ENCODE data around the gene TTC39B. TPM values are rescaled to one million over a fixed set of nuclear protein-coding genes. Genes with fewer than 3 reads are reported as not detected.

The TTC39B gene
- total RNA-seq, 1 experiment from 2014 or later: 8.0 TPM

DNA sequence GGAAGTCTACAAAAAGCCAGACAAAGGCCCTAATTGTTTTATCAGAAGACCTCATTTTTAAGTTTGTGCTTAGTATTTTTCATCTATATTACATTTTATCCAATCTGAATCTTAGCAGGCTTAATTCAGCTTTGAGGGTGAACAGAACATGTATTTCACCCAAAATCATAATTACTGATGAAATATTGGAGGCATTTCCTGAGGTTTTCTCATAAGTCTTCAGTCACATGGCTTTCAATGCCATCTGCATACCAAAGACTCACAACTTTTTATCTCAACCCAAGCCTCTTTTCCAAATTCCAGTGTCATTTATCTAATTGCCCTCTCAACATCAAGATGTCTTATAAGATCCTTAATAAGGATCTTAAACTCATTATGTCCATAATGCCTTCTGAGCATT, 150.8 kb downstream of the TTC39B start:
- in situ Hi-C loops (cut with HindIII; ENCODE audit: low pct_unique_long_range_greater_than_20kb, low sequenced_read_pairs): no loop called here
- no peak for DNase-seq (ENCODE audit: low read depth)

DNA sequence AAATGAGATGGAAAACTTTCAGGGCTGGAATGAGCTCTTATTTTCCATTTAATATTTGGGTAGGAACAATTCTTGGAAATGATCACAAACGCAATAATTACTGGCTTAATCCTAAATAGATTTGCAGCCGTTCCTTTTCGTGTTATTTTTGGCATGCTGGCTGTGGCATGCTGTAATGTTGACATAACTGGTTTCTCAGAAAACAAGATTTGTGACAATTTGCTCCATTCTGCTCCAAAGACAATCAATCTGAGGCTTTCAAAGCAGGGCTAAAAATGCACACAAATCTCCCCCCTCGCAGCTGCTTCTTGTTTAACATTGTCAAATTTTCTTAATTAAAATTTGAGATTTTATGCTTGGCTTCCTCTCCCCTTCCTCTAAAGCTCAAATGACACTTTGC, 151.2 kb downstream of the TTC39B start:
- no peak for DNase-seq (ENCODE audit: low read depth)
- in situ Hi-C loops (cut with HindIII; ENCODE audit: low pct_unique_long_range_greater_than_20kb, low sequenced_read_pairs): no loop called here

DNA sequence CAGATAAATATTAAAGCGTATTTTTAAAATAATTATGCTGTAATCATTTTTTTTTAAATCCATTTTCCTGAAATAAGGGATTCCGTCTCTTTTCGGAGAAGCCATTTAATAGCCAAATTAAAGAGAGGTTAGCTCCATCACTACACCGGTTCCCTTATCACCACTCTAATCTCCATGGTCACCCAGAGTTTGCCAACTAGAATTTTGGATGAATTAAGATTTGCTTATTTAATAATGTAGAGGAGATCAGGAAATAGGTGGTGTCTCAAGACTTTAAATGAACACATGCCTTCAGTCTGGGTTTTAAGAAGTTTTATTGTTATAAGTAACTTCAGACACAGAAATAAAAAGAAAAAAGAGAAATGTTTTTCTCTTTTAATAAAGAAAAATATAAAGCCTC, 151.7 kb downstream of the TTC39B start:
- no peak for DNase-seq (ENCODE audit: low read depth)
- in situ Hi-C loops (cut with HindIII; ENCODE audit: low pct_unique_long_range_greater_than_20kb, low sequenced_read_pairs): no loop called here

DNA sequence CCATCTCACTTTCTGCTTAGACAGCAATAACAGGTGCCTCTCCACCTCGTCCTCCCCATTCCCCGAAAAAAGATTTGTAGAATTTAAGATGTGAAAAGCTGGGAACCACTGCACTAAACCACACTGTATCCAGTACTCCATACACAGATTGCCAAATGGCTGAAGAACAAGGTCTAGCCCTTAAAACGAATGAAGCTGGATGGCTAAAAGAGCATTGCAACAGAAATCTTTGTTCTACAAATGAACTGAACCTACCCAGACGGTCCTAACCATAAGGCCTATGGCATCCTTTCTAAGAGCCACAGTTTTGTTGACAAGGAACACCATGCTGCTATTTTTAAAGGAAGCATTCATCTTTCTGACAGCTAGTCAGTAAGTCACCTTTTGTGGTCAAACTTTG, 152.3 kb downstream of the TTC39B start:
- in situ Hi-C loops (cut with HindIII; ENCODE audit: low pct_unique_long_range_greater_than_20kb, low sequenced_read_pairs): no loop called here

DNA sequence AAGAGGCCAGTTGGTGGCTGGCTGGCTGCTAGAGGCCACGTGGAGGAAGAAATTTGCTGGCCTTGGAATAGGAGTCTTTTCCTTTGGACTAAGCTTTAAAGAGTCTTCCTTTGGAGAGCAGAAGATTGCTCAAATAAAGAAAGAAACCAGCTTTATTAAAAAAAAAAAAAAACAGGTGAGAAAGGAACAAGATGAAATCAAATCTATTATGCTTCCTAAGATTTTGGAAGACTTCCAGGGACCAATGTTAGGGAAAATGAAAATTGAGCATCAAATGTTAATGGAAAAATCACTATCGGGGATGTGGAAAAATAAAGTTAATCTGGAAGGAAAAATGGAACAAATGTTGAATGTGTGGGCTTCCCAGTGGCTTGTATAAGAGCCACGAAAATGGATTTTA, 153.1 kb downstream of the TTC39B start:
- DNase-seq (ENCODE audit: low read depth): no peak
- in situ Hi-C loops (cut with HindIII; ENCODE audit: low pct_unique_long_range_greater_than_20kb, low sequenced_read_pairs): no loop called here

More for the DNA sequence above, 152.3 kb downstream of the TTC39B start:
- no peak for DNase-seq (ENCODE audit: low read depth)

DNA sequence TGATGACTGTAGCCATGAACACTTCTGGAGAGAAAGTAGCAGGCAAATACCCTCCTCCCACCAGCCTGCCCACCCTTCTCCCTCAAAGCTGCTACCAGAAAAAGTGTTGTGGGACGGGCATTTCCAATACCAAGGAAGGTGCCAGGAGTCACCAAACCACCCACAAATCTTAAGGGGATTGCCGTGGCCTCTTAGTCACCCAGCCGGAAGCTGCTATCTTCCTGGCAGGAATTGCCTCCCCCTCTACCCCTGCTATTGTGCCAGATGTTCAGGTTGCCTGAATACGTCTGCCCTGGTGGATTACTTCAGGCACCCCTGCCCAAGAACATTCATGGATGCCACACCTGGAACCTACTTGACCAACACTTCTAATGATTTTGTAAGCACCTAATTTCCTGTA, 156.1 kb downstream of the TTC39B start:
- DNase-seq (ENCODE audit: low read depth): no peak
- in situ Hi-C loops (cut with HindIII; ENCODE audit: low pct_unique_long_range_greater_than_20kb, low sequenced_read_pairs): no loop called here

DNA sequence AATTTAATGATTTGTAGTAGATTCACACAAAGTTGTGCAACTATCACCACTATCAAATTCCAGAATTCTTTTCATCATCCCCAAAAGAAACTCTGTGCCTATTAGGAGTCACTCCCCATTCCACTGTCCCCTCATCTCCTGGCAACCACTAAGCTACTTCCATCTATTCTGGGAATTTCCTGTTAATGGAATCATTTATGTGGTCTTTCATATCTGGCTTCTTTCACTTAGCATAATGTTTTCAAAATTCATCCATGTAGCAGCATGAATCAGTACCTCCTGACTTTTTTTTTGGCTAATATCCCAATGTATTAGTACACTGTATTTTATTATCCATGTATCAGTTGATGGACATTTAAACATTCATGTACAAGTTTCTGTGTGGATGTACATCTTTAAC, 157.6 kb downstream of the TTC39B start:
- in situ Hi-C loops (cut with HindIII; ENCODE audit: low pct_unique_long_range_greater_than_20kb, low sequenced_read_pairs): no loop called here
- DNase-seq (ENCODE audit: low read depth): no peak

DNA sequence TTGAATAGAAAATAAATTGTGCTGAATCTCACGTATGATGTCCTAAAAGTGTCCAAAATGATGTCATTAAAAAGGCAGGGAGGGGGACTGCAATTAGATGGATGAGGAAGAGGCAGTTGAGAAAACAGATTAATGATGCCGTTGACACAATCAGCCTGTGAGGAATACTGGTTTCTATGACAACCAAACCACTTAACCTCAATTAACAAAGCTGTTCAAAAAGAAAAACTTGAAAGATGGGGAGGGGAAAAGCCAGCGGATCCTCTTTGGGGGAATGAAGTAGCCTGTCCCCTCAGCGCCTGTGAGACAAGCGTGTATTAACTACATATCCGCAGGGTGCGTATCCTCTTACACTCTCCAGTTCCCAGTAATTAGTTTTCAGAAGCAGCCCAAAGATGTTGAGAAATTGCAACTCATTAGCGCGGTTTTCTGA, 160.7 kb downstream of the TTC39B start:
- DNase-seq (ENCODE audit: low read depth): no peak
- in situ Hi-C loops (cut with HindIII; ENCODE audit: low pct_unique_long_range_greater_than_20kb, low sequenced_read_pairs): no loop called here

DNA sequence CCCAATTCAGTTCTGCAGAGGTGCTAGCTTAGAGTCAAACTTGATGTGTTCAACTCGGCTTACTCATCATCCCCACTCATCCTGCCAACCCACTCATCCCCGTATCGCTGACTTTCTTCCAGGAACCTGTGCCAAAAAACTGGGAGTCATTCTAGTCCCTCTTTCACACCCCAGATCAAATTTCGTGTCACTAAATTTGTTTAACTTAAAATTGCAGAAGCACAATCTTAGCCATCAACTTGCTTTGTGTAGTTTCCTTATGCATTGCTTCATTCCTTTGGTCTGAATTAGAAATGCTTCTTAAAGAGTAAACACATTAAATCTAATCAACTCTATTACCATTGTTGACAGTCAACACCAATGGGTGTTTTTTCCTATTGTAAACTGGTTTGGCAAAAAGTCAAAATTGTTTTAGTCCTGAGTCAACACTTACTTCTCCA, 162.4 kb downstream of the TTC39B start:
- in situ Hi-C loops (cut with HindIII; ENCODE audit: low pct_unique_long_range_greater_than_20kb, low sequenced_read_pairs): no loop called here

DNA sequence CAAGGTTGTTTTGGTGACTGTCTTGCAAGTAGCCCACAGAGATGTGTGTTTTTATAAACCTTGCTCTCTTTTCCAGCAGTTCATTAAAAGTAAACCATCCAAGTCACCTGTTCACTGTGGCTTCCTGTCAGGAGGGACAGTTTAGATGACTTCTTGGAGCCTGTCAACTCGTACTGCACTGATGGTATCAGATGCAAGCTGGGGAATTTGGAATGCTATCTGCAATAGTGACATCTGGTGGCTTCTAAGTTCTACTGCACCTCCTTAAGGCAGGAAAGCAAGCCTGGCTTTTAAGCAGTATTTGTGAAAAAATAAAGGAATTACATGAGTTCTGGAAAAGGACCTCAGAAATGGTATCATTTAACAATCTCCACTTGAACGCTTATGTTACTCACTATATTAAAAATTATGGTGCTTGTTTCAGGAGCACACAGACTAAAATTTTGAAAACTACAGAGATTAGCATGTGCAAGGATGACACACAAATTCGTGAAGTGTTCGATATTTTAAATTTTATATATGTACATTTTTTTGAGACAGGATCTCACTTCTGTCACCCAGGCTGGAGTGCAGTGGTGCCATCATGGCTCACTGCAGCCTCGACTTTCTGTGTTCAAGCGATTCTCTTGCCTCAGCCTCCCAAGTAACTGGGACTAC, 164.0 kb downstream of the TTC39B start:
- DNase-seq (ENCODE audit: low read depth): peak; percentile 30
- in situ Hi-C loops (cut with HindIII; ENCODE audit: low pct_unique_long_range_greater_than_20kb, low sequenced_read_pairs): no loop called here

More for the DNA sequence above, 162.4 kb downstream of the TTC39B start:
- no peak for DNase-seq (ENCODE audit: low read depth)

DNA sequence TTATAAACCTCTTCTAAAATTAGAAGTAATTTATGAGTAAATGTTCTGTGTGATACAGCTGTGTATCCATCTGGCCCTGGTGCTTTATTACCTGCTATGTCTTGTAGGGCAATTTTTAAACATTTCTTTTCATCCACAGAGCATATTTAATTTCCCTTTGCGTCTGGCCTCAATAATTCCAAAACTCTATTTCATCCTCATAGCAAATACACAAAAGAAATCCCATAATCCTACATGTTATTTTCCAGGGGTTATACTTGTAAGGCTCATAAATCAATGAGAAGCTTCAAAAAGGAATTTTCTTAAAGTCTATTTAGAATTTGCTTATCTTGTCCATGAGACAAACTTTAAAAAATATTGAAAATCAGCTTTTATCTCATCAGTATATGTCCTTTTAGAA, 167.0 kb downstream of the TTC39B start:
- in situ Hi-C loops (cut with HindIII; ENCODE audit: low pct_unique_long_range_greater_than_20kb, low sequenced_read_pairs): no loop called here
- no peak for DNase-seq (ENCODE audit: low read depth)

DNA sequence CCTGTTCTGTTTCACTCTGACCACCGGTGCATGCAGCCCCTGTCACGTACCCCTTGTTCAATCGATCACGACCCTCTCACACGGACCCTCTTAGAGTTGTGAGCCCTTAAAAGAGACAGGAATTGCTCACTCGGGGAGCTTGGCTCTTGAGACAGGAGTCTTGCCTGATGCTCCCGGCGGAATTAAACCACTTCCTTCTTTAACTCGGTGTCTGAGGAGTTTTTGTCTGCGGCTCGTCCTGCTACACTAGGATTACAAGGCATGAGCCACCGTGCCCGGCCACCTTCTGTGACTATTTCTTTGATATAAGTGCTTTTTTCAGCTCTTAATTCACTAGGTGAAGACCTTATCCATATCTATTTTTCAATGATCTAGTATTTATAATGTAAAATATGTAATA, 167.5 kb downstream of the TTC39B start:
- in situ Hi-C loops (cut with HindIII; ENCODE audit: low pct_unique_long_range_greater_than_20kb, low sequenced_read_pairs): no loop called here
- no peak for DNase-seq (ENCODE audit: low read depth)

DNA sequence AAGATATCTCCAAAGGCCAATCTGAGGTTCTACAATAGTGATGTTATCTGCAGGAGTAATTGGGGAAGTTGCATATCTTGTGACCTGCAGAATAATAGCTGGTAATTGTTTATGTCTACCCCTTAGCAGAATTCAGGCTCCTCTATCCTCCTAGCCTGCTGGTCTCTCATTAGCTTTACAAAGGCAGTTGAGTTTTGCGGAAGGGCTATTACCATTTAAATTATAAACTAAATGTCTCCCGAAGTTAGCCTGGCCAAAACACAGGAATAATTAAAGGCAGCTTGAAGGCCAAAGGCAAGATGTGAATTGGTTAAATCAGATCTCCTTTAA, 168.7 kb downstream of the TTC39B start:
- DNase-seq (ENCODE audit: low read depth): no peak
- in situ Hi-C loops (cut with HindIII; ENCODE audit: low pct_unique_long_range_greater_than_20kb, low sequenced_read_pairs): no loop called here

DNA sequence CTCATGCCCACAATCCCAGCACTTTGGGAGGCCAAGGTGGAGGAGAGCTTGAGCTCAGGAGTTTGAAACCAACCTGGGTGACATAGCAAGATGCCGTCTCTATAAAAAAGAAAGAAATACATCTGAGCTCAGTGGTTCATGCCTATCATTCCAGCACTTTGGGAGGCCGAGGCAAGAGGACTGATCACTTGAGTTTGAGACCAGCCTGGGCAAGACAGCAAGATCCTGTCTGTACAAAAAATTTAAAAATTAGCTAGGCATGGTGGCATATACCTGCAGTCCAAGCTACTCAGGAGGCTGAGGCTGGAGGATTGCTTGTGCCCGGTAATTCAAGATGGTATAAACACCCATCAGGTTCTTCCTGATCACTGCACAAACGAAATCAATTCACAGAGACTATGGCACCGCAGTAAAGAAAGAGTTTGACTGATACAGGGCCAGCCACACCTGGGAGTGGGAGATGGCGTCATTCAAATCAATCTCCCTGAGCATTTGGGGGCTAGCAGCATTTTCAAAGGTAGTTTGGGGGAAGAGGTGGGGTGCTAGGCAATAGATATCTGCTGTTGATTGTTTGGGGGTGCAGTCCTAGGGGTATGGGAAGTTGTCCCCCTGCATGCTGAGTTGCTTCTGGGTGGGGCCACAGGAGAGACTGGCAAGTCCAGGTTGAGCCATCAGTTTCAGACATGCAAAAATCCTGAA, 169.2 kb downstream of the TTC39B start:
- in situ Hi-C loops (cut with HindIII; ENCODE audit: low pct_unique_long_range_greater_than_20kb, low sequenced_read_pairs): no loop called here
- no peak for DNase-seq (ENCODE audit: low read depth)

DNA sequence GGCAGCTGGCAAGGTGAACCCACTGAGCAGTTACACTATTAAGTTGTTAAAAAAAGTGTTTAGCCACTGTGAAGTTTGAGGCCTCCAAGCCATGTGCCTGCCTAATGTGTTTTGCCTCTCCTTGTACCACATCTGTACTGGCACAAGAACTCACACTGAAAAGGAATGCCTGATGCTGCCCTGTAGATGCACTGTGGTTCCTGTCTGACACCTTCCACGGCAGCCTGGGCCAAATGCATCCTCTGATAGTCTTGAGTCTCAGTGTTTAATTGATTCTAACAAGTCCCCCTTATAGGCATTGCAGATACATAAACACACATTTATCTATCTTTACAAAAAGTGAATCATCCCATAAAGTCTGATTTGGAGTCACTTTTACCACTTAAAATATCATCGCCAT, 169.9 kb downstream of the TTC39B start:
- in situ Hi-C loops (cut with HindIII; ENCODE audit: low pct_unique_long_range_greater_than_20kb, low sequenced_read_pairs): no loop called here
- no peak for DNase-seq (ENCODE audit: low read depth)

DNA sequence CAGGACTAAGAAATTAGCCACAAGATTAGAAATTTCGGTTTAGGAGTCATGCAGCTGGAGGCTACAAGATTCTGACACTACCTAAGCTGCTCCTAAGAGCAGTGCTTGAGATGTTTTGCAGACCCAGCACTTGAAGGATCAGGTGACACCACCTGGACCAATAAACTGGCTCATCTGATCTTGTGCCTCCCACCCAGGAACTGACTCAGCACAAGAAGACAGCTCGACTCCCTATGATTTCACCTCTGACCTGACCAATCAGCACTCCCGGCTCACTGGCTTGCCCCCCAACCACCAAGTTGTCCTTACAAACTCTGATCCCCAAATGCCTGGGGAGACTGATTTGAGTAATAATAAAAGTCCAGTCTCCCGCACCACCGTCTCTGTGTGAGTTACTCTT, 170.4 kb downstream of the TTC39B start:
- in situ Hi-C loops (cut with HindIII; ENCODE audit: low pct_unique_long_range_greater_than_20kb, low sequenced_read_pairs): no loop called here
- DNase-seq (ENCODE audit: low read depth): no peak

DNA sequence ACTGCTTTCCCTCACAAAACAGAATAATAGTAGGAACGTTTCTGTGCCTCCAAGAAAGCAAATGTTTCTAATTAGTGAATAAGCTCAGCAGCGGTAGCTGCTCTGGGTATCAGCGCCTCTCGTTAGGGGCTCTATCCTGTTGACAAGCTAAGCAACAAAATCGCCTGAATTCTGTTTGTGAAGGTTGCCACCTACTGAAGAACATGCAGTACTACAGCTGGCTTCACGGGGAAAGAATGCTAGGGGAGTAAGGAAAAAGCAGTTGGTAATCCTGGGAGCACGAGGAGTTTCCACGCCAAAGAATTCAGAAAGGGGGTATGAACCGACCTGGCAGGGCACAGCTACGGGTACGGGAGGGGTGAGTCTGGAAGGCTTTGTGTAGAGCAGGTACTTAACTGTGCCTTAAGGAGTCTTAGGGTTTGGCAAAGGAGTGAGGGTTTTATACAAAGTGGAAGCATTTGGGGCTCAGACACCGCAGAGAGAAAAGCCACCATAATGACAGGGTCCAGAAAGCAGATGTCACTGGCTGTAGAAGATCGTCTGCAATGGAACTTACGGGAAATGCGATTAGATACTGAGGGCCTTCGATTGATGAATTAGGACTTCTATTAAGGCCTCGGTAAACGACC, 171.7 kb downstream of the TTC39B start:
- in situ Hi-C loops (cut with HindIII; ENCODE audit: low pct_unique_long_range_greater_than_20kb, low sequenced_read_pairs): no loop called here
- peak; percentile 50 for DNase-seq (ENCODE audit: low read depth)

DNA sequence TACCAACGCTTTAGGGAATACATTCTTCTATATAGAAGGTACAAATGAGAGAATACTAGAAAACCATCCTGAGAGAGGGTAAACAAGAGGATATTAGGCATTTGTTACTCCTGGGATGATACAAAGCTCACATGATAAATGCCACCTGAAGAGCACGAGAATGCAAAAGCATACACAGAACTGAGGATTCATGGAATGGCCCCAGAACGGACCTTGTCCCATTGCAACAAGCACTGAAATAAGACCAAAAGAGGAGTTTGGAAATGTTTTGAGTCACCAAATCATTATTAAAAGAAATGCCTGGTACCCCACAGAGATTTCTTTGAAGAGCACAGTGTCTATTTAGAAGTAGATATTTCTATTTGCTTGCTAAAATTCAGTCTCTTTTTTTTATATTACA, 173.5 kb downstream of the TTC39B start:
- in situ Hi-C loops (cut with HindIII; ENCODE audit: low pct_unique_long_range_greater_than_20kb, low sequenced_read_pairs): no loop called here
- DNase-seq (ENCODE audit: low read depth): no peak

DNA sequence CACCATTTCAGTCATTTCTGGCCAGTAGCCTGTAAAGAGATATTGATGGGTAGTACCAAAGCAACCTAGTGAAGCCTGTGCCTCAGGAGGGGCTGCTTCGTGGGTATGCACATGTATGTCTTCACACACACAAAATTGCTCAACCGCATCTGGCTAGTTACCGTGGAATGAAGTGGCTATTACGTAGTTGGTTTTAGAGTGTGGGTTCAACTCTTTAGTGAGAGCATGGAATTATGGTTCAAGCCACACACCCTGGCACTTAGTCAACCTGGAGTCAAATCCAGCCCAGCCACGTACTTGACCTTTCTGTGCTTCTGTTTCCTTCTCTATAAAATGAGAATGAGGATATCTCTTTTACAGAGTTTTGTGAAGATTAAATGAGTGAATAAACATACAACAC, 174.9 kb downstream of the TTC39B start:
- DNase-seq (ENCODE audit: low read depth): no peak
- in situ Hi-C loops (cut with HindIII; ENCODE audit: low pct_unique_long_range_greater_than_20kb, low sequenced_read_pairs): no loop called here

DNA sequence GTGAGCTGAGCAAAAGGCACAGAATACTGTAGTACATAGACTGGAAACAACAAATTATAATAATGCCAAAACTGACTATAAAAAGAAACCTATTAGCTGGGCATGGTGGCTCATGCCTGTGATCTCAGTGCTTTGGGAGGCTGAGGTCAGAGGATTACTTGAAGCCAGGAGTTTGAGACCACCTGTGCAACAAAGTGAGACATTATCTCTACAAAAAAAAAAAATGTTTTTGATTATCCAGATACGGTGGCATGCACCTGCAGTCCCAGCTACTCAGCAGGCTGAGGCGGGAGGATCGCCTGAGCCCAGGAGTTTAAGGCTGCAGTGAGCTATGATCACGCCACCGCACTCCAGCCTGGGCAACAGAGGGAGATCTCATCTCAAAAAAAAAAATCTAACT, 175.9 kb downstream of the TTC39B start:
- in situ Hi-C loops (cut with HindIII; ENCODE audit: low pct_unique_long_range_greater_than_20kb, low sequenced_read_pairs): no loop called here
- no peak for DNase-seq (ENCODE audit: low read depth)
